ENCODE measurements around the gene C4A.
"Not testable (repeated sequence)": the region's sequence is repeated elsewhere in the genome, so short reads cannot be mapped to it uniquely, and the experiment has no call there.

DNA sequence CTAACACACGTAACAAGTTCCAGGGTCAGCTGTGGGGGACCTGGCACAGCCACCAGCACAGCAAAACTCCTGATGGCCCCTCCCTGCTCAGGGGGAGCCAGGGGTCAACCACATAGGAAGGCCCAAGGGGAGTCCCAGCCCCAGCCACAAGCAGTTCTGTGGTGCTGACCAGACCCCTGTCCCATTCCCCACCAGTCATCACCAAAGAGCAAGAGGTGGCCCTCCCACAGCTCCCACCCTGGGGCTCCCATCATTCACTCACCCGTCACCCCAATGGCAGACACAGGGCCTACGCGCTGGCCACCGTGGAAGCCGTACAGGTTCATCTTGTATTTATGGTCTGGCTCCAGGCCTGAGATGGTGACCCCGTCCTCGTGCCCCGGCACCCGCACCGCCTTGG lies 67.9 kb downstream of the C4A start:
- TF ChIP-seq, protein P1, sequence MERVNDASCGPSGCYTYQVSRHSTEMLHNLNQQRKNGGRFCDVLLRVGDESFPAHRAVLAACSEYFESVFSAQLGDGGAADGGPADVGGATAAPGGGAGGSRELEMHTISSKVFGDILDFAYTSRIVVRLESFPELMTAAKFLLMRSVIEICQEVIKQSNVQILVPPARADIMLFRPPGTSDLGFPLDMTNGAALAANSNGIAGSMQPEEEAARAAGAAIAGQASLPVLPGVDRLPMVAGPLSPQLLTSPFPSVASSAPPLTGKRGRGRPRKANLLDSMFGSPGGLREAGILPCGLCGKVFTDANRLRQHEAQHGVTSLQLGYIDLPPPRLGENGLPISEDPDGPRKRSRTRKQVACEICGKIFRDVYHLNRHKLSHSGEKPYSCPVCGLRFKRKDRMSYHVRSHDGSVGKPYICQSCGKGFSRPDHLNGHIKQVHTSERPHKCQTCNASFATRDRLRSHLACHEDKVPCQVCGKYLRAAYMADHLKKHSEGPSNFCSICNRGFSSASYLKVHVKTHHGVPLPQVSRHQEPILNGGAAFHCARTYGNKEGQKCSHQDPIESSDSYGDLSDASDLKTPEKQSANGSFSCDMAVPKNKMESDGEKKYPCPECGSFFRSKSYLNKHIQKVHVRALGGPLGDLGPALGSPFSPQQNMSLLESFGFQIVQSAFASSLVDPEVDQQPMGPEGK (CRISPR knock-in tag; IDR thresholded peaks at IDR 0.05; ENCODE audit: borderline replicate concordance), result not testable (repeated sequence)
- not testable (repeated sequence) for TF ChIP-seq ARNTL (CRISPR knock-in tag; IDR thresholded peaks at IDR 0.05; ENCODE audit: borderline replicate concordance, low read depth); ZFP30 (CRISPR knock-in tag; IDR thresholded peaks at IDR 0.05); ISL1 (CRISPR knock-in tag; IDR thresholded peaks at IDR 0.05); ZNF8 (CRISPR knock-in tag; IDR thresholded peaks at IDR 0.05); ZFP3 (CRISPR knock-in tag; IDR thresholded peaks at IDR 0.05); ESRRG (CRISPR knock-in tag; IDR thresholded peaks at IDR 0.05); CSDC2 (CRISPR knock-in tag; IDR thresholded peaks at IDR 0.05); TOX (CRISPR knock-in tag; IDR thresholded peaks at IDR 0.05; ENCODE audit: borderline replicate concordance); ZNF70 (CRISPR knock-in tag; IDR thresholded peaks at IDR 0.05)
- TF ChIP-seq, protein P2, sequence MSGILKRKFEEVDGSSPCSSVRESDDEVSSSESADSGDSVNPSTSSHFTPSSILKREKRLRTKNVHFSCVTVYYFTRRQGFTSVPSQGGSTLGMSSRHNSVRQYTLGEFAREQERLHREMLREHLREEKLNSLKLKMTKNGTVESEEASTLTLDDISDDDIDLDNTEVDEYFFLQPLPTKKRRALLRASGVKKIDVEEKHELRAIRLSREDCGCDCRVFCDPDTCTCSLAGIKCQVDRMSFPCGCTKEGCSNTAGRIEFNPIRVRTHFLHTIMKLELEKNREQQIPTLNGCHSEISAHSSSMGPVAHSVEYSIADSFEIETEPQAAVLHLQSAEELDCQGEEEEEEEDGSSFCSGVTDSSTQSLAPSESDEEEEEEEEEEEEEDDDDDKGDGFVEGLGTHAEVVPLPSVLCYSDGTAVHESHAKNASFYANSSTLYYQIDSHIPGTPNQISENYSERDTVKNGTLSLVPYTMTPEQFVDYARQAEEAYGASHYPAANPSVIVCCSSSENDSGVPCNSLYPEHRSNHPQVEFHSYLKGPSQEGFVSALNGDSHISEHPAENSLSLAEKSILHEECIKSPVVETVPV (CRISPR knock-in tag; IDR thresholded peaks at IDR 0.05), result not testable (repeated sequence)
- TF ChIP-seq, protein P3, sequence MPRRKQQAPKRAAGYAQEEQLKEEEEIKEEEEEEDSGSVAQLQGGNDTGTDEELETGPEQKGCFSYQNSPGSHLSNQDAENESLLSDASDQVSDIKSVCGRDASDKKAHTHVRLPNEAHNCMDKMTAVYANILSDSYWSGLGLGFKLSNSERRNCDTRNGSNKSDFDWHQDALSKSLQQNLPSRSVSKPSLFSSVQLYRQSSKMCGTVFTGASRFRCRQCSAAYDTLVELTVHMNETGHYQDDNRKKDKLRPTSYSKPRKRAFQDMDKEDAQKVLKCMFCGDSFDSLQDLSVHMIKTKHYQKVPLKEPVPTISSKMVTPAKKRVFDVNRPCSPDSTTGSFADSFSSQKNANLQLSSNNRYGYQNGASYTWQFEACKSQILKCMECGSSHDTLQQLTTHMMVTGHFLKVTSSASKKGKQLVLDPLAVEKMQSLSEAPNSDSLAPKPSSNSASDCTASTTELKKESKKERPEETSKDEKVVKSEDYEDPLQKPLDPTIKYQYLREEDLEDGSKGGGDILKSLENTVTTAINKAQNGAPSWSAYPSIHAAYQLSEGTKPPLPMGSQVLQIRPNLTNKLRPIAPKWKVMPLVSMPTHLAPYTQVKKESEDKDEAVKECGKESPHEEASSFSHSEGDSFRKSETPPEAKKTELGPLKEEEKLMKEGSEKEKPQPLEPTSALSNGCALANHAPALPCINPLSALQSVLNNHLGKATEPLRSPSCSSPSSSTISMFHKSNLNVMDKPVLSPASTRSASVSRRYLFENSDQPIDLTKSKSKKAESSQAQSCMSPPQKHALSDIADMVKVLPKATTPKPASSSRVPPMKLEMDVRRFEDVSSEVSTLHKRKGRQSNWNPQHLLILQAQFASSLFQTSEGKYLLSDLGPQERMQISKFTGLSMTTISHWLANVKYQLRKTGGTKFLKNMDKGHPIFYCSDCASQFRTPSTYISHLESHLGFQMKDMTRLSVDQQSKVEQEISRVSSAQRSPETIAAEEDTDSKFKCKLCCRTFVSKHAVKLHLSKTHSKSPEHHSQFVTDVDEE (CRISPR knock-in tag; IDR thresholded peaks at IDR 0.05), result not testable (repeated sequence)
